Endothelial cell of umbilical vein (primary cell): ENCODE data around the gene TTC21B. TPM values are rescaled to one million over a fixed set of nuclear protein-coding genes. Genes with fewer than 3 reads are reported as not detected.

Source experiments
- BruUV-seq: library from RNA; stranded (reverse); fragments of 400-500 nt; replicated peaks from 2 replicates; lab custom pipeline; 2021; lab: Mats Ljungman, UMichigan
- CTCF ChIA-PET: fragments of 300-600, 350-600 bp; sonication (Branson Sonifier 250); formaldehyde crosslinking; loops from one replicate; lab custom pipeline; 2021; ENCODE audit warnings: antibody characterized with exemption, inconsistent platforms; lab: Charles Lee
- POLR2A ChIA-PET: fragments of 300-600, 350-600 bp; sonication (Branson Sonifier 250); formaldehyde crosslinking; loops from one replicate; lab custom pipeline; 2021; ENCODE audit warnings: antibody characterized with exemption, inconsistent platforms; lab: Charles Lee
- DNase-seq: peaks from one replicate; pipeline ENCODE4 v3.0.0-alpha.2; 2011; ENCODE audit warnings: low read depth, low spot score
- FAIRE-seq: peaks from 2 replicates; lab custom pipeline; 2011; peaks lifted over from hg19 to GRCh38; lab: Jason Lieb, UNC
- H2AFZ ChIP-seq: 2 replicates; pipeline ENCODE4 v1.6.0; 2012; ENCODE audit warnings: low read depth, low read length, control low read depth, inconsistent platforms
- H3K27ac ChIP-seq: 2 replicates; pipeline ENCODE4 v1.5.1; 2011; ENCODE audit warnings: low read depth, mild to moderate bottlenecking, control low read depth, low read length, moderate library complexity; ENCODE audit not compliant: insufficient read depth
- H3K27me3 ChIP-seq, 2 experiments: 2 replicates each; pipeline versions ENCODE4 v1.6.0 to v1.6.1; 2011; ENCODE audit warnings: low read length in 2 of 2, mixed read lengths in 1 of 2; ENCODE audit not compliant: control insufficient read depth in 2 of 2, insufficient read depth in 2 of 2
- H3K36me3 ChIP-seq, 2 experiments: 2 replicates in 1 of 2; 3 replicates in 1 of 2; pipeline ENCODE4 v1.5.1; 2011; ENCODE audit warnings: low read length in 2 of 2, mild to moderate bottlenecking in 1 of 2, moderate library complexity in 1 of 2; ENCODE audit not compliant: control insufficient read depth in 2 of 2, insufficient read depth in 2 of 2; ENCODE audit errors: extremely low read depth in 1 of 2
- H3K4me1 ChIP-seq: 3 replicates; pipeline ENCODE4 v1.5.1; 2011; ENCODE audit warnings: mild to moderate bottlenecking, low read length; ENCODE audit not compliant: control insufficient read depth, insufficient read depth; ENCODE audit errors: extremely low read depth
- H3K4me2 ChIP-seq: 2 replicates; pipeline ENCODE4 v1.6.1; 2011; ENCODE audit warnings: low read length, control low read depth, mixed read lengths; ENCODE audit not compliant: insufficient read depth
- H3K4me3 ChIP-seq, 3 experiments: fragments of 200-600 bp in 1 of 3; sonication (generic), shearing (Covaris generic) in 1 of 3; replicated peaks in 1 of 3; 2 replicates each; pipeline ENCODE4 v1.5.1; 2011 to 2016; ENCODE audit warnings: control low read depth in 3 of 3, low read length in 3 of 3, mild to moderate bottlenecking in 2 of 3, inconsistent platforms in 1 of 3, low read depth in 1 of 3, moderate library complexity in 1 of 3; ENCODE audit not compliant: insufficient read depth in 1 of 3
- H3K79me2 ChIP-seq: 2 replicates; pipeline ENCODE4 v1.6.0; 2012; ENCODE audit warnings: low read length, inconsistent platforms; ENCODE audit not compliant: control insufficient read depth, insufficient read depth
- H3K9ac ChIP-seq: replicated peaks from 2 replicates; pipeline ENCODE3; 2011; ENCODE audit warnings: low read length, control low read depth; ENCODE audit not compliant: insufficient read depth; ENCODE audit errors: extremely low read depth
- H3K9me1 ChIP-seq: replicated peaks from 3 replicates; pipeline ENCODE4 v1.6.0; 2011; ENCODE audit warnings: mild to moderate bottlenecking, low read length; ENCODE audit not compliant: control insufficient read depth, insufficient read depth; ENCODE audit errors: extremely low read depth
- H3K9me3 ChIP-seq: replicated peaks from 2 replicates; pipeline ENCODE4 v1.5.1; 2012; ENCODE audit warnings: low read length, inconsistent platforms; ENCODE audit not compliant: control insufficient read depth, insufficient read depth
- H4K20me1 ChIP-seq: replicated peaks from 2 replicates; pipeline ENCODE3; 2011; ENCODE audit warnings: mild to moderate bottlenecking, low read length; ENCODE audit not compliant: control insufficient read depth, insufficient read depth; ENCODE audit errors: extremely low read depth
- CTCF ChIP-seq, 2 donors: IDR thresholded peaks; 1 replicate in 1 of 2; 2 replicates in 1 of 2; pipeline ENCODE4 v1.5.1; 2011; ENCODE audit warnings: low read length in 2 of 2, mild to moderate bottlenecking in 2 of 2, moderate library complexity in 2 of 2, control low read depth in 1 of 2, inconsistent platforms in 1 of 2, low read depth in 1 of 2; ENCODE audit not compliant: insufficient read depth in 1 of 2; ENCODE audit errors: extremely low read depth in 1 of 2
- EZH2 ChIP-seq: IDR thresholded peaks from 2 replicates; pipeline ENCODE4 v1.6.1; 2012; ENCODE audit warnings: borderline replicate concordance, low read depth, mild to moderate bottlenecking, moderate library complexity, low read length, inconsistent platforms; ENCODE audit not compliant: severe bottlenecking
- FOS ChIP-seq: IDR thresholded peaks from 2 replicates; pipeline ENCODE4 v1.6.1; 2011; ENCODE audit warnings: mild to moderate bottlenecking, low read length, moderate library complexity, borderline replicate concordance; ENCODE audit not compliant: insufficient read depth
- GATA2 ChIP-seq: IDR thresholded peaks from 2 replicates; pipeline ENCODE4 v1.7.0; 2011; ENCODE audit warnings: low read depth, mild to moderate bottlenecking, moderate library complexity, mixed read lengths, low read length; ENCODE audit not compliant: insufficient read length, insufficient read depth
- JUN ChIP-seq: IDR thresholded peaks from 2 replicates; pipeline ENCODE4 v1.6.1; 2011; ENCODE audit warnings: borderline replicate concordance, low read depth; ENCODE audit not compliant: insufficient read length, insufficient read depth
- MAX ChIP-seq: IDR thresholded peaks from 2 replicates; pipeline ENCODE4 v1.6.1; 2011; ENCODE audit not compliant: insufficient read depth, insufficient read length
- MYC ChIP-seq: IDR thresholded peaks from one replicate; pipeline ENCODE4 v1.6.1; 2011; ENCODE audit warnings: mild to moderate bottlenecking, low read depth, low read length
- POLR2A ChIP-seq: IDR thresholded peaks from 2 replicates; pipeline ENCODE4 v1.6.1; 2012; ENCODE audit warnings: low read depth, mild to moderate bottlenecking, control low read depth, low read length
- POLR2AphosphoS5 ChIP-seq: IDR thresholded peaks from 2 replicates; pipeline ENCODE4 v1.6.1; 2012; ENCODE audit warnings: low read depth, mild to moderate bottlenecking, control low read depth, low read length, moderate library complexity; ENCODE audit not compliant: insufficient read depth
- dilution Hi-C: fragments of 300-500 bp; cut with MboI; formaldehyde crosslinking; loops from one replicate; pipeline ENCODE4 v1.15.0; 2019; ENCODE audit warnings: low sequenced_read_pairs; ENCODE audit not compliant: extremely low pct_ligation_motif_present
- intact Hi-C: fragments of 100-400 bp; cut with micrococcal nuclease; formaldehyde crosslinking; loops from one replicate; pipeline ENCODE4 v1.10.0; 2022
- polyA plus RNA-seq, 4 experiments: library from polyadenylated mRNA; depleted of rRNA in 3 of 4; stranded (reverse) in 3 of 4; unstranded in 1 of 4; fragments of >200 nt; gene quantifications; 2 replicates each; pipeline versions ENCODE4 v1.2.1 to v1.2.3, GENCODE V29; 2011 to 2012; ENCODE audit warnings: missing spikeins in 1 of 4
- total RNA-seq: library from RNA; stranded (reverse); gene quantifications from 2 replicates; pipeline ENCODE4 v1.2.3, GENCODE V29; 2021

Gene TTC21B
- total and polyA plus RNA-seq, 2 donors (not counting 3 experiments of a cell fraction or from before 2014, with no cell fraction given): 8.0 to 21.9 TPM

- intact Hi-C loops: loop anchor here (10.0 kb wide), 1 partner anchor 254 kb away; the partner anchor contains the start of gene SCN1A
- no peak for TF ChIP-seq FOS
- no peak for TF ChIP-seq JUN
- no peak for TF ChIP-seq POLR2A
- no peak for TF ChIP-seq CTCF (IDR thresholded peaks at IDR 0.05; ENCODE audit: extremely low read depth in 1 of 2, insufficient read depth in 1 of 2, low read depth in 1 of 2, low read length in 2 of 2)
- no peak for TF ChIP-seq MAX
- no peak for TF ChIP-seq GATA2
- TF ChIP-seq POLR2AphosphoS5: no peak
- TF ChIP-seq EZH2: no peak
- TF ChIP-seq MYC: no peak
- H4K20me1 ChIP-seq: no peaks in the 10 kb centered on the region
- H3K4me3 ChIP-seq: no peak overlapping the region
- no peak for DNase-seq
- no peaks in the 10 kb centered on the region for H3K9me1 ChIP-seq
- H3K79me2 ChIP-seq: no peaks in the 10 kb centered on the region
- no peaks in the 10 kb centered on the region for H3K4me1 ChIP-seq
- H2AFZ ChIP-seq: no peak overlapping the region
- no peak overlapping the region for H3K4me2 ChIP-seq
- H3K9me3 ChIP-seq: no peaks in the 10 kb centered on the region
- no peak for FAIRE-seq
- no TSS peak for BruUV-seq
- ChIA-PET CTCF (interaction anchor here (1.1 to 1.2 kb wide), 2 partner anchors 11 to 631 kb away, joined by 3 to 4 read pairs; partner anchors contain the start of gene SCN2A), POLR2A (no interaction called here)
- dilution Hi-C loops: no loop called here
- H3K9ac ChIP-seq: no peak overlapping the region
- H3K36me3 ChIP-seq: no peaks in the 10 kb centered on the region
- no peak overlapping the region for H3K27ac ChIP-seq
- no peaks in the 10 kb centered on the region for H3K27me3 ChIP-seq
Observed at GRCh38 chr2:165870346-165870745, 83.2 kb downstream of the TTC21B start.
